CD4-positive, alpha-beta T cell treated with Interleukin-17A for 1 hour (primary cell): Measurements from ENCODE around the gene DZIP1.
"Not testable (repeated sequence)": the region's sequence is repeated elsewhere in the genome, so short reads cannot be mapped to it uniquely, and the experiment has no call there.

Experiments used
- DNase-seq: peaks from one replicate; pipeline ENCODE4 v3.0.0-alpha.2; 2020

The DZIP1 gene

DNA sequence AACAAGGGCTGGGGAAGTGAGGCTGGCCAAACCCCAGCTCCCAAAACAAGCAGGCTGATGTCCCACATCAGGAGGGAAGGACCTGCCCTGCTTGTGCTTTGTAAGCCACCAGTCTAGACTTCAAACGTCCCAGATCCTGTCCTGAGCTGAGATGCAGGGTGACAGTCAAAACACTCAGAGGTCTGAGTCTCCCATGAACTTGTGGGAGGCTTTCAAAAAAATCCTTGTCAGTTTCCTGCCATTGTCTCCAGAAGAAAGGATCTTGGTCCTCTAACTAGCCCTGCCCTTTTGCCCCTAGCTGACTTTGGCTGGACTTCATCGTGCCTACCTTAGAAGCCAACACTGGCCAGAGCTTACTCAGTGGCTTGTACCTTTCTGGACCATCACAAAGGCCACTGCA is 43.3 kb downstream of the DZIP1 start:
- DNase-seq, result no peak

DNA sequence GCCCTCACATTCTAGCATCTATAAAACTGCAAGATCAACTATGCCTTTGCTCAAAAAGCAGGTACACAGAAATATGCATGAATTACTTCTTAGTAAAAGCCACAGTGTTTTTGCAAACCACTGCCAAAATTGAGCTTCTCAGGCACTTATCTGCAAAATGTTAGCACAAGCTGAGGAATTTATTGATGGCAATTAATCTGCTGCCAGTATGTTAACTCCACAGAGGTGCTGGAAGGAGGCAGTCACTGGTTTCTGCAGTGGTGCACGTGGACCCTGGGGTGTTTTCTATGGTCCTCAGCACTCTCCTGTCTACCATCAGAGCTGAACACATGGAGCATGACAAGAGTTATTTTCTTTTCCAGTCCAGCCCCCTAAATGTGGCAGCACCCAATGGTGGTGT is 47.8 kb downstream of the DZIP1 start:
- DNase-seq, result no peak

DNA sequence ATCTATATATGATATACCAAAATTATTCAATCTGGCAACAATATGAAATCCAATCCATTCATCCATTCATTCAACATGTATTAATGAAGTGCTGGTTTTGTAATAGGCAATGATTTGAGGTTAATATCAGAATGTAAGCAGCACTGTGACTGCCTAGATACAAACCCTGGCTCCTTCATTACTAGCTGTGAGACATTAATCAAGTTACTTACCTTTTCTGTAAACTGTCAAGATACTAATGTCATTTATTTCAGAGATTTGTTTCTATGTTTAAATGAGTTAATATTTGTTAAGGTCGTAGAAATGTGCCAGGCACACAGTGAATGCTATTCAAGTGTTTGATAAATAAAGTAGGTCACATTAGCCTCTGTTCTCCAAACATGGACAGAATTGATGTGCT is 51.0 kb downstream of the DZIP1 start:
- no peak for DNase-seq

DNA sequence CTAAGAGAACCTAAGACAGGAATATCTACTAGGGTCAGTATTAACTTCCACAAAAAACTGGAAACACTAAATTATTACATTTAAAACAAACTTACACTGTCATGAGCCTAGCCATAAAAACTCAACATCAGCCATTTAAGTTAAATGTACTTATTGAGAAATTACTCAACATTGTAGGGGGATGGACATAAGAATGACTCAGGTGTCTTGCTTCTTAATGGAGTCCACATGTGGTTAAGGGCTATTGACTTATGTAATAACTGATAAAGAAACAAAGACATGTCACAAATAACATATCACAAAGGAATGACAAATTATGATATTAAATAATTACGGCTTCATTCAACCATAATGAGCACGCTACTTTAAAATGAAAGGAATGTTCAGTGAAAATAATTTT is 55.8 kb downstream of the DZIP1 start:
- no peak for DNase-seq

DNA sequence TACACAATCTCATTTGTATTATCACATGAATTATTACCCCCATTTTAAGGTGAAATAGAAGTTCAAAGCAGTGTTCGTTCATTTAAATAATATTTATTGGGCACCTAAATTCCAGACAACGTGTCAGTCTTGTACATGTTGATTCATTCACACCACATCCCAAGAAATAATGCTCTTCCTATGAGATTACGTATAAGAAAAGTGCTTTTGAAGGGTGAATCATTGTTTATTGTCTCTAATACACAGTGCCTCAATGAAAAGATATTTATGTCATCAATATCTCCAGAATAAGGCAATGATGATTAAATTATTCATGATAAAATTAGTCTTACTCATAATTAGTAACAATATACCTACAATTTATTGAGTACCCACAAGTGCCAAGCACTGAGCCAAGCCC is 56.4 kb downstream of the DZIP1 start:
- DNase-seq, result no peak

DNA sequence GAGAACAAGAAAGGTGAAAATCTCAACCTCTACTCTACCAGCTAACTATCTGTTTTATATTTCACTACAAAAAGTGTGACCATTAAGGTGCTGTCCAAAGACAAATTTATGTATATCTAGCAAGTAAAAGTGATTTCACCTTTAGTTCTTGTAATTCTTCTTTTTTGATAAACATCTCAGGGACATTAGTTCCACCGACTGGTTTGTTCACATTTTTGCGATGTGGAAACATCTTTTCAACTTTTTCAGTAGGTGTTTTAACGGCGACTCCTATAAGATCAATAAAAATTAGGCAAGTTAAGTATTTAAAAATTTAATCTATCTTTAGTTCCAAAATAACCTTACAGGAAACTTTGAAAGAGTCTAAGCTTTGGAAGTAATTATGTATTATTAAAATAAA is 58.6 kb downstream of the DZIP1 start:
- DNase-seq, result no peak

DNA sequence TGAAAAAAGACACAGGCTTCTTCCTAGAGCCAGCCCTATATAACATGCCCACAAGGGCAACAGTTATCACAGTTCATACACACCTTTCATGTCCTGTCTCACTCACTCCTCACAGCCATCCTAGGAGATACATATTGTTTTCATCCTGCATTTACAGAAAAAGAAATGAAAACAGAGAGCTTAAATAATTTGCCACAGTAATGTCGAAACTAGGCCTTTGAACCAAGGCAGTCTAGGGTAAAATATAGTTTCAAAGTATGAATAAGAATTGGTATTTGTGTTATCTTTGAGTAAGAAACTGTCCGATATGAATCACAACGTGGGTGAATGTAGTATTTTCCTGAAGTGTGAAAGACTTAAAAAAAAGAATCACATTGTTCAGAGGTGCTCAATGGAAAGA is 65.2 kb downstream of the DZIP1 start:
- no peak for DNase-seq

DNA sequence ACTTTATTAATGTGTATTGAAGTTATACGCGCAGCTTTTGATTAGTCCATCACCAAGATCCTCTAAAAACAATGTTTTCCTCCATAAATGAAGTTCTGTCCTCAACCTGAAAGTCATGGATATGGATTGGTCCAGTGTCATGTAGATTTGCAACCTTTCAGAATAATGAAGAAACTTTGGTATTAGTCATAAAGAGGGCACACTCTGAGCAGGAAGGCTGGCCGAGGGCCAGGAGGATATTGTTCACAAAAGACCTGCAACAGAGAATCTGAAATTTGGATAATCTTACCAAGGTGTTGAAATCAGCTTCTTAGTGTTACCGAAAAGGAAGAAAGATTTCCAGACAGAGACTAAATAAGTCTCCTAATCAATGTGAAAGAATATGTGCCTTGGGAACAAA is 71.3 kb downstream of the DZIP1 start:
- no peak for DNase-seq

DNA sequence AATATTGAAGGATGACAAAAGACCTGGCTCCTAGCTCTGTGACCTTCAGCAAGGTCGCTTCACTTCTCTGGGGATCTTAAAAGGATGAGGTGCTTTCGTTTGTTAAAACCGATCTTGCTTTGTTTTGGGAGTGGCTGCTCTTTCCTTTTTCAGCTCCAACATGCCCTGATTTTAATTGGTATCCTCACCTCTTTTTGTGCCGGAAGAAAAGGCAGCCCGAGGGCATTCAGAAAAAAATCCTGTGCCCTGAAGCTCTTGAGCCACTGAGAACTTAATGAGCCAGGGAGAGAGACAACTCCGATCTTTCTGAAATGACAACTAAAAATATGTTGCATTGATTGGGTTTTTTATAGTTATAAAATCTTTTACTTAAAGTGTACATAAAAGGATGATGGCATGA is 72.6 kb downstream of the DZIP1 start:
- DNase-seq, result no peak

DNA sequence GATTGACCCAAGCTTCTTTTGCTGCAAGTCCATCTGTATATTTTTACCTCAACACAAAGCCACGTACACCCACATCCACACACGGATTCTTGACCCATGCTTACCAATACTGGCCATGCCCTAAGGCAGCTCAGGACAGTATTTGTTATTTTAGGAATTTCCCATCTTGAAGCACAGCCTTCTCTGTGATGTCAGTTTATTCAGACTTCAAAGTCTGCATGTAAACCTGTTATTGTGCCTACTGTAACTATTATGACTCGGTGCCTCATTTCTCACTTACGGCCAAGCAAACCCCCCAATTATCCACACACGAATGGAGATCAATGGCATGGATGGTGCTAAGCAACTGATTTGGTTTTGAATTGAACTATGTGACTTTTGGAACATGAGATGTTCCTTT is 74.5 kb downstream of the DZIP1 start:
- no peak for DNase-seq

DNA sequence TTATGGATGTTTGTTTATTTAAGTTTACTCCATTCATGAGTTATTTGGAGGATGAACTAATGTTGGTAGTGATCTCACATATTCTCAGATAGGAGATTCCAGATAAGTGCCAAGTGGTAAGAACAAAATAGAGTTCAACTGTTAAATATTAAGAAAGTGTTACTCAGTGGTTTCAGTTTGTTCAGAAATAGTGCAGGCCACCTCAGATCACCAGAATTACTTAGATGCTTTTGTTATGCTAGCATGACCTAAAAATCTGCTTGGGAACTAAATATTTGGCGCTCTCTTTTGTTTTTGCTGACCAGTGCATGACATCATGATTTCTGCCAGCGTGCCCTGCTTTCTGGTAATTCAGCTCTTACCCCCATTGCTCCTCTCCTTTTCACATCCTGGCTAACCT is 76.4 kb downstream of the DZIP1 start:
- no peak for DNase-seq

DNA sequence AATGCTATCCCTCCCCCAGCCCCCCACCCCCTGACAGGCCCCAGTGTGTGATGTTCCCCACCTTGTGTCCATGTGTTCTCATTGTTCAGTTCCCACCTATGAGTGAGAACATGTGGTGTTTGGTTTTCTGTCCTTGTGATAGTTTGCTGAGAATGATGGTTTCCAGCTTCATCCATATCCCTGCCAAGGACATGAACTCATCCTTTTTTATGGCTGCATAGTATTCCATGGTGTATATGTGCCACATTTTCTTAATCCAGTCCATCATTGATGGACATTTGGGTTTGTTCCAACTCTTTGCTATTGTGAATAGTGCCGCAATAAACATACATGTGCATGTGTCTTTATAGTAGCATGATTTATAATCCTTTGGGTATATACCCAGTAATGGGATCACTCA is 78.7 kb downstream of the DZIP1 start:
- not testable (repeated sequence) for DNase-seq

DNA sequence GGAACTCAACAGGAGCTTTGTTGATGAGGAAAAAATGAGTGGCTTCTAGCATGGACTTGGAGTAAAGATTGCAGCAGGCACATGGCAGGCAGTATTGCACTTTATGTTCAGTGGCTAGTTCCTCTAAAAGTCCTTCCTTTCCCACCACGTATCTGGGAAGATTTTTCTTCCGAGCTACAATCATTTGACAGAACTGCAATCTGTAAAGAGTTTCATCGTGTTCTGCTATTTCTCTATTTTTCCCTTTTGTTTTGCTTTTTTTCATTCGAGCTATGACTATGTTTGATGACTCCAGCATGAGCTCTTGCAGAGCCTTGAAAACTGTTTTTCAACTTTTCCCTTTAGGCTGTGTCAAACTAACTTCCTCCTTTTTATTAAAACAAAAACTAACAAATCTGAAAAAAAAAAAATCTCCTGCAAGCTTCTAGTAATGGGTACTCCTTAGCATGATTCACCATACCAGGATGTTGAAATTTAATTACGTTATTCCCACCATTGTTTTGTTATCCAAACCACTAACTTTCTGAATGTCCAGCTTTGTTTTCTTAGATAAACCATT is 79.7 kb downstream of the DZIP1 start:
- DNase-seq, result no peak

DNA sequence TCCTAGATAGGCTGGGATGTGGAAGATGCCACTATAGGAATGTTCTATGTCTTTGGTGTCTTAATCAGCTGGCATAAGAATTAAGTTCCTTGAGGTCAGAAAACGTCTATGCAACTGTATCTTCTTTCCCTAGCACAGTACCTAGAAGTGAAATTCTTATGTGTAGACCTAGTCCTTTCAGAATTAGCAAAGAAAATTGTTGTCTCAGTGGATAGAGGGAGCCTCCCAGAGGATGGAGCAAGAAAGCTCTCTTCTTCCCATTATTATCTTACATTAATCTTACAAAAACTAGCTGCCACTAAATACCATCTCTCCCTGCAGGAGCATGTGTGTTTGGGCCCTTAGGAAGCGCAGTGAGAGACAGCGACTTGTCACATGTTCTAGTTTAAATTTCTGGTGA is 80.4 kb downstream of the DZIP1 start:
- no peak for DNase-seq

DNA sequence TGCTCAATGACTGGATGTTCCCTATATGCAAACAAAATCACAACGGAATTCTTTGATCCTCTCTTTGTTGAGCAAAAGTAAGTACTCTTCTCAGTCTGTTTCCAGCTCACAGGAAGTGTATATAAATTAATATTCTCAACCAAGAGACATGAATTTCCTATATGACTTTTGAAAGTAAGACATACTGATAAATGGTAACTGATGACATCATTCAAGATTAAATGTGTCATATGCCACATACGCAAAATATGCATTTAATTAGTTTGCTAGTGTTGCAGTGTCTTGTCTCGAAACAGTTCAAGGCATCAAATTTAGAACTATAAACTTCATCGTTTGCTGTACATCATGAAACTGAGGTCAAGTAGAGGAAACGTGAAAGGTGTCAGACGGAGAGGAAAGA is 84.1 kb downstream of the DZIP1 start:
- no peak for DNase-seq

DNA sequence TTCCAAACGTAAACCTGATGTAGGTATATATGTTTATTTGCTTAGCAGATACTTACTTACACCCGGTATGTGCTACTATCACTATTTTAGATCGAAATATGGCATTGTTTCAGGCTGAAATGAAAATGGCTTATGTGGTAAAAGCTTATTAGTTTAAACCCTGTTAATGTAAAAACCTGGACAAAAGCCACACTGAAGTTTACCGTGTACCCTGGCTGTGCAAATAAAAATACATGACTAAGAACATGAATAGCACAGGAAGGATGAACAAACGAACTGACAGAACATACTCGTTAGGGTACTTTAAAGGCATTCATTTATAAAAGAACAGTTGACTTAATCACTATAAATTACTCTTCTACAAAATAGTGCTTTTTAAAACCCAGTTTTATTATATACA is 85.4 kb downstream of the DZIP1 start:
- DNase-seq, result no peak

DNA sequence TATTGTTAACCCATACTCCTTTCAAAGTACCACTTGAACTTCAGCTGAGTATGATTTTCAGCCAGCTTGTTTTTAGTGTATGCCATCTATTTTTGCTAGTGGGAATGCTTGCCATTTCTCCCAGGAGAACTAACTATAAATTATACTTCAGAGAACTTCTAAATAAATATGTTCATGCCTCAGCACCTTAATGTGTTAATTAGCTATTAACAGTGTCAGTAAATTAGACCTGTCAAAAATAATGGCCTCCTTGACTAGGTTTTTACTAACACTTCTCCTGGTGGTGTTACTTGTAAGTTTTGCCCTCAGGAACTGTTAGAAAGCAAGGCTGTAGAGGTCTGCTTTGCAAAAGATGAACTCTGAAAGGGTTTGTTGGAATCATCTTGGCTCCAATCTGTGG is 87.5 kb downstream of the DZIP1 start:
- DNase-seq, result no peak

DNA sequence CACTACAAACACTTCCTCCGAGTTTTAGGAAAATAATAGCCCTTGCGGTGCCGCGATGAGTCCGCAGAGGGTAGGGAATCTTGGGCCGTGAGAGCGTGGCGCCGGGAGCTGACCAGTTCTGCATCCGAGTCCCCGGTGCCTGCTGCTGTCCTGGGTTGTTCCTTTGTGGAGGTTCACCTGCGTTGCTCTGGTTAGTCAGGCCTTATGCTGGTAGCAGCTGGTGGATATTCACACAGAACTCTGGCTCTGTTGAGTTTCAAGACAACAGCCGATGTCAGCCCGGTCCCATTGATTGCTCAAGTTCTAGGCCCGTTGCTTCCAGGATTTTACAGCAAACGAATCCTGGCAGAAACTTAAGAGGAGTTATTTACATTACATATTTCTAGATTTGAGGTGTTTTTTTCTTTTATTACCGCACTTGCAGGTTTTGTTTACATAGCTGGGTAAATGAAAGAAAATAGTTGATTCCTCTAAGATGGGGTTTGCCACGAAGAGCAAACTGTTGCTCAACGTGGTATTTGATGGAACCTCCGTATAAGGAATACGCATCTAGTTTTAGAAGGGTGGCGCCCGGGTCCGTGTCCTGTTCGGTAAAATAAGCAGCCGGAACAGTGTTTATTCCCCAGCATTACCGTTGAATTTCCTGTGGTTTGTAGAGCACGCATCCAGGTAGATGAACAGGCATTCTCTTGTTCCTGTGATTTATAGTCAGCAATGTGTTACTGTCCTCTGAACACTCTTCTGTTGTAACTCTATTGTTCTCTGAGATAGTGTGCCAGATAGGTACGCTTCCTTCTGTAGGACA is 90.7 kb downstream of the DZIP1 start:
- no peak for DNase-seq

DNA sequence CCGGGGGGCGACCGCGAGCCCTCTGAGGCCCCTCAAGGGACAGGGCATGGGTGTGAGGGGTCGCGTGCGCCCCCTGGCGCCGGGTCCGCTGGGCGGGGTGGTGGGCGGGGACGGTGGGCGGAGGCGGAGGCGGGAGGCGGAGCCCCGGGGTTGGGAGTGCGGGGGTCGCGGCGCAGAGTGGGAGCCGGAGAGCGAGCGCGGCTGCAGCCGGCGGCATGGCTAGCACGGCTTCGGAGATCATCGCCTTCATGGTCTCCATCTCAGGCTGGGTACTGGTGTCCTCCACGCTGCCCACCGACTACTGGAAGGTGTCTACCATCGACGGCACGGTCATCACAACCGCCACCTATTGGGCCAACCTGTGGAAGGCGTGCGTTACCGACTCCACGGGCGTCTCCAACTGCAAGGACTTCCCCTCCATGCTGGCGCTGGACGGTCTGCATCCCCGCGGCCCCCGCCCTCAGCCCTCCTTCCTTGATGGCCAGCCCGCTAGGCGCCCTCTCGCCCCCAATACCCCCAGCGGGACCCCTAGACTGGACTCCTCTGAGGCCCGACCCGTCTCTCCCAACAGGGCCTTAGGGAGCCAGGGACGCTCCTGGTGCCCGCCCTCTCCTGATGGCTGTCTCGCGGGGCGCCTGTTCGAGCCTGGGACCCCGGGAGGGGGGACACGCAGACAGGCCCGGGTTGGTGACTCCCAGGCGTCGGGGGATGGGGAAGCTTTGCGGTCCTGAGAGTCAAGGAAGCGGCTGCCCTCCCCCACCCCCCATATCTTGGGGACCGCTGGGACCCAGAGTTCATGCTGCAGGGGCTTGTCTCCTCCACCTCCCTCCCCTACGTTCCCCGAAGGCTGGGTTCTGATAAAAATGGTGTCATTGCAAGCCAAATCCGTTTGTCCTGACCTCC is 91.7 kb downstream of the DZIP1 start, which contains the start of gene CLDN10:
Gene CLDN10, plus strand, starts transcription at position 182 of the 903 bp plus-strand sequence. Its CDS starts 34 bp downstream, at position 216.
- DNase-seq, result no peak

DNA sequence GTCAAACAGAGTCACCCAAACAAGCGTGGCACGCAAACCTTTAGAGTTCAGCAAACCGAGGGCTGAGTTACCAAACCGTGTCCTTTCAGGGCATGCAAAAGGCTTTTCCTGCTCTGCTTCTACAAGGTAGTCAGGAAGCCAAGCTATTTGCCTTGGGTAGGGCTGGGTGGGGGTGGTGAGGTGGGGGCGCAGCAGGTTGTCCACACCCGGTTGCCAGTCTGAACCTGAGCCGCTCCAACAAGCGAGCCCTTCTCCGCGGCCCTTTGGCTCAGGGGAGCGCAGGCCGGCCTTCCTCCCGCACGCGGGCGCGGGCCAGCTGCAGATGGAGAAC is 92.3 kb downstream of the DZIP1 start:
- no peak for DNase-seq

DNA sequence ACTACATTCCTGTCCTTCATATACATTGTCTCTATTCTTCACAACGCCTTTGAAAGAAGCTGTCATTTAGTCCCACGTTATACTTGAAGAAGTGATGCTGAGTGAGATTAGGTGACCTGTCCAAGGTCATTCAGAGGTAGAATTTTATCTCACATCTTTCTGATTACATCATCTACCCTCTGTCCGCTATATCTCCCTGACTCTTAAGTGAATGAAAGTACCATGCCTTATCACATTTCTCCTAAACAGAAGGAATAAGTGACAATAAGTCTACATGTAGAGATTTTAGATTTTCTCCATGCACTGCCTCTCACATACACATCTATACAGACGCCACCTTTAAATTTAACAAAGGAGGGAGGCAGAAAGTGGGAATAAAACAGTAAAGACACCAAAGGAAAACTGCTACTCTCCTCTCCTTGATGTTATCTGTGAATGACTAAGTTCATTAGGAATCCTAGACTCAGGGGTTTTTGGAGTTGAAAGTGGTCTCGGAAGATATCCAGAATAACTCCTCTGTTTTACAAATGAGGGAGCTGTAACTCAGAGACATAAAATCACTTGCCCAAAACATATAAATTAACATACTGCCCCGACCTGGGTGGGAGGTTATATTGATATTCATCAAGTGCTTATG is 96.9 kb downstream of the DZIP1 start:
- no peak for DNase-seq

DNA sequence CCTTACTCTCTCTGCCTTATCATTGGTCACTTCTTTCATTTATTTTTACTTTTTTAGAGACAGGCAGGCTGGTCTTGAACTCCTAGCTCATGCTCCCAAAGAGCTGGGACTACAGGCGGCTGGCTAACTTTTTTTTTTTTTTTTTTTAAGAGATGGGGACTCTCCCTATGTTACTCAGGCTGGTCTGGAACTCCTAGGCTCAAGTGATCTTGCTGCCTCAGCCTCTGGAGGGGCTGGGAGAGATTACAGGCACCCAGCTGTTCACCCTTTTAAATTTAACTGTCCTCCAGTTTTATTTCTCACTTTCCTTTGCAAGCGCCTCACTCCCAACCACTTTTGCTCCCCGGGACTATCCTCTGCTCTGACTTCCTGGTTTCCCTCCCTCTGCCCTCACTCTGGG is 97.6 kb downstream of the DZIP1 start:
- no peak for DNase-seq

DNA sequence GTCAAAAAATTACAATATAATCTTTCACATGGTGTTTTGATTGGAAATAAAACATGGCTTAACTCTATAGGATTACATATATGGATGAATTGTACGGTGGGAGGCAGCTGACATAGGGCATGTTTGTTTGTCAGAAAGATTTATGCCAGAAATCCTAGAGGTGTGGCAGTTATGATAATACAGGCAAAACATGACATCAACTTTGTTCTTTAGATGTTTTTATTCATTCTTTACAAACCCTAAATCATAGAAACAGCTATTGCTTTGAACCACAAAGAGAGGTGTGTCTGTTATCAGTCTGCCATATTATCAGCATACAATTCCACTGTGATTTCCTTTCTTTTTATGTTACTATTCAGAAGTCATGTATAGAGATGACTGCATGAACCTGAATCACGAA is 100.2 kb downstream of the DZIP1 start:
- no peak for DNase-seq
